Vagina (tissue), 2 donors: ENCODE results near the gene PNCK.

Source experiments
- POLR2A ChIP-seq, 2 donors: fragments of 450-650 bp; IDR thresholded peaks; one replicate each; pipeline ENCODE4 v1.6.1; 2017; ENCODE audit warnings: antibody characterized with exemption in 2 of 2, mild to moderate bottlenecking in 2 of 2, moderate library complexity in 2 of 2
- TF ChIP-seq, protein P1 (sequence below), 3 experiments: fragments of 450-650 bp in 2 of 3; fragments of 200-600 bp in 1 of 3; sonication (generic) in 1 of 3; IDR thresholded peaks; one replicate each; pipeline ENCODE4 v1.5.1; 2017 to 2019; ENCODE audit warnings: antibody characterized with exemption in 3 of 3, mild to moderate bottlenecking in 2 of 3, moderate library complexity in 2 of 3

DNA sequence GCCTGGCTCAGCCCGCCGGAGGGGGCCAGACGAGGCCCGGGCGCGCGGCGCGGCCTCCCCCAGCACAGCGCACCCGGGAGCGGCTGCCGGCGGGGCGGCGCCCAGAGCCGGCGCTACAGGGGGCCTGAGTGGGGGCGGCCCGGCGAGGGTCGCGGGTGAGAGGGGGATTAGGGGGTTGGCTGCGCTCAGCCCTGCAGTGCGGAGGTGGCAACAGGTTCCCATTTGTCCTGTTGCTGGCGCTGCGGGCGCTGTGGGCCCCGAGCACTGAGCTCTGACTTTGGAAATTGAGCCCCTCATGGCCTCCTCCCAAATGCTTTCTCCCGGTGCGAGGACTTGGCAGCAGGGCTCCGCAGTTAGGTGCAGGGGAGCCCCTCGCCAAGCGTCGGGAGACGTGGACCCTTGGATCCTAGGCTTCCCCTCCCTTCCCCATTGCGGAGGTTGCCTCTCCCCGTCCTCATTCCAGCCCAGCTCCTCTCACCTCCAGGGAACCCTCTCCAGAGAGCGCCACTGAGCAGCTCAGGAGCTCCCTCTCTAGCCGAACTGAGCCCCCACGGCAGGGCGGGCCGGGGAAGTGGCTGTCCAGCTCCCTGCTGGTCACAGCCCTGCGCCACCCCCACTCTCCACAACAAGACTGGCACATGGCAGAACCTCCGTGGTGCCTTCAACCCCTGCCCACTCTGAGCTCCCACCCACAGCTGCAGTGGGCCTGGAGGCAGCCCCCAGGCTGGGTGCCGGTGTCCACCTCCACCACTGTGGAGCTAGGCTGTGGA lies 29.1 kb downstream of the PNCK start:
- TF ChIP-seq, protein P1, sequence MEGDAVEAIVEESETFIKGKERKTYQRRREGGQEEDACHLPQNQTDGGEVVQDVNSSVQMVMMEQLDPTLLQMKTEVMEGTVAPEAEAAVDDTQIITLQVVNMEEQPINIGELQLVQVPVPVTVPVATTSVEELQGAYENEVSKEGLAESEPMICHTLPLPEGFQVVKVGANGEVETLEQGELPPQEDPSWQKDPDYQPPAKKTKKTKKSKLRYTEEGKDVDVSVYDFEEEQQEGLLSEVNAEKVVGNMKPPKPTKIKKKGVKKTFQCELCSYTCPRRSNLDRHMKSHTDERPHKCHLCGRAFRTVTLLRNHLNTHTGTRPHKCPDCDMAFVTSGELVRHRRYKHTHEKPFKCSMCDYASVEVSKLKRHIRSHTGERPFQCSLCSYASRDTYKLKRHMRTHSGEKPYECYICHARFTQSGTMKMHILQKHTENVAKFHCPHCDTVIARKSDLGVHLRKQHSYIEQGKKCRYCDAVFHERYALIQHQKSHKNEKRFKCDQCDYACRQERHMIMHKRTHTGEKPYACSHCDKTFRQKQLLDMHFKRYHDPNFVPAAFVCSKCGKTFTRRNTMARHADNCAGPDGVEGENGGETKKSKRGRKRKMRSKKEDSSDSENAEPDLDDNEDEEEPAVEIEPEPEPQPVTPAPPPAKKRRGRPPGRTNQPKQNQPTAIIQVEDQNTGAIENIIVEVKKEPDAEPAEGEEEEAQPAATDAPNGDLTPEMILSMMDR (IDR thresholded peaks at IDR 0.05) = no peak
- TF ChIP-seq POLR2A (IDR thresholded peaks at IDR 0.05) = no peak
